Activated CD4-positive, alpha-beta memory T cell treated with anti-CD3 and anti-CD28 coated beads, Interleukin-2, amount 10 ng/mL, durations not matched to agents 7 days and 5 days (primary cell): ENCODE measurements around the gene MGST3. TPM values are rescaled to one million over a fixed set of nuclear protein-coding genes. Genes with fewer than 3 reads are reported as not detected.
A peak's percentile ranks its signal among the peaks of the same experiment; 100 is the strongest.
"Not testable (repeated sequence)": the region's sequence is repeated elsewhere in the genome, so short reads cannot be mapped to it uniquely, and the experiment has no call there.

Source experiments
- CTCF ChIA-PET: fragments of 350-600 bp; sonication (Branson Sonifier 250); formaldehyde crosslinking; loops from one replicate; lab custom pipeline; 2021; ENCODE audit warnings: antibody characterized with exemption, inconsistent platforms; lab: Charles Lee
- POLR2A ChIA-PET: fragments of 350-600 bp; sonication (Branson Sonifier 250); formaldehyde crosslinking; loops from one replicate; lab custom pipeline; 2021; ENCODE audit warnings: antibody characterized with exemption; lab: Charles Lee
- DNase-seq: peaks from one replicate; pipeline ENCODE4 v3.0.0-alpha.2; 2020
- H3K27ac Mint-ChIP-seq: one replicate; pipeline ENCODE4 v1.8.0; 2021; ENCODE audit warnings: mild to moderate bottlenecking, mixed read lengths
- H3K27me3 Mint-ChIP-seq: one replicate; pipeline ENCODE4 v1.8.0; 2021; ENCODE audit warnings: mixed read lengths
- H3K36me3 Mint-ChIP-seq: one replicate; pipeline ENCODE4 v1.8.0; 2021; ENCODE audit warnings: low read depth, mixed read lengths
- H3K4me1 Mint-ChIP-seq: one replicate; pipeline ENCODE4 v1.8.0; 2021; ENCODE audit warnings: mixed read lengths
- H3K4me3 Mint-ChIP-seq: one replicate; pipeline ENCODE4 v1.8.0; 2021; ENCODE audit warnings: mild to moderate bottlenecking, mixed read lengths
- H3K9me3 Mint-ChIP-seq: one replicate; pipeline ENCODE4 v1.8.0; 2021; ENCODE audit warnings: mixed read lengths
- total RNA-seq, 2 experiments: library from RNA; stranded (reverse); gene quantifications; one replicate each; pipeline ENCODE4 v1.2.3, GENCODE V29; 2021

MGST3 gene
- total RNA-seq, 2 experiments from 2014 or later = 63.4 to 70.3 TPM

GRCh38 chr1:165696625-165697100, 65.6 kb downstream of the MGST3 start:
- Mint-ChIP-seq H3K27ac (peak overlapping the region; percentile 36), H3K4me3 (peak overlapping the region; percentile 97), H3K4me1 (peaks cover 43% of the 10 kb centered on the region), H3K27me3 (no peaks in the 10 kb centered on the region), H3K36me3 (peaks cover 46% of the 10 kb centered on the region), H3K9me3 (no peaks in the 10 kb centered on the region)
- CTCF ChIA-PET = interaction anchor here (1.2 to 2.6 kb wide), 5 partner anchors 13 to 228 kb away, joined by 3 to 13 read pairs (median 7); no protein-coding TSS in a partner anchor
- POLR2A ChIA-PET = interaction anchor here (1.5 to 3.1 kb wide), 3 partner anchors 12 to 73 kb away, joined by 3 to 36 read pairs (median 30); partner anchors contain the start of gene TMCO1
- no peak for DNase-seq

- Mint-ChIP-seq H3K36me3 (peaks cover 38% of the 10 kb centered on the region), H3K9me3 (no peaks in the 10 kb centered on the region), H3K4me1 (peaks cover 35% of the 10 kb centered on the region), H3K27me3 (peaks cover 1% of the 10 kb centered on the region), H3K27ac (peak overlapping the region; percentile 98), H3K4me3 (peak overlapping the region; percentile 97)
- no peak for DNase-seq
- ChIA-PET POLR2A (interaction anchor here (0.6 to 3.1 kb wide), 18 partner anchors 11 to 131 kb away, joined by 3 to 36 read pairs (median 3); partner anchors contain the start of genes MGST3 and TMCO1), CTCF (interaction anchor here (0.8 to 2.6 kb wide), 20 partner anchors 11 to 227 kb away, joined by 3 to 17 read pairs (median 4); partner anchors contain the start of genes MGST3 and TMCO1)
Measured at GRCh38 chr1:165697491-165697880, 66.5 kb downstream of the MGST3 start.

- peaks cover 35% of the 10 kb centered on the region for H3K4me1 Mint-ChIP-seq
Measured at GRCh38 chr1:165697881-165698760, 67.1 kb downstream of the MGST3 start, which contains the start of gene ALDH9A1. ALDH9A1 (minus strand) TSS chr1:165698562; CDS start chr1:165698558, 4 bp downstream.

GRCh38 chr1:165698761-165699052, 67.7 kb downstream of the MGST3 start:
- H3K27ac Mint-ChIP-seq = peak overlapping the region; percentile 98
- no peak for DNase-seq
- peaks cover 35% of the 10 kb centered on the region for H3K4me1 Mint-ChIP-seq
- ChIA-PET POLR2A (interaction anchor here (0.8 to 3.1 kb wide), 15 partner anchors 10 to 131 kb away, joined by 3 to 36 read pairs (median 5); partner anchors contain the start of genes MGST3 and TMCO1), CTCF (interaction anchor here (0.8 to 2.6 kb wide), 12 partner anchors 12 to 226 kb away, joined by 3 to 17 read pairs (median 5); partner anchors contain the start of genes MGST3 and TMCO1)
- H3K9me3 Mint-ChIP-seq = no peaks in the 10 kb centered on the region
- H3K4me3 Mint-ChIP-seq = peak overlapping the region; percentile 97
- H3K36me3 Mint-ChIP-seq = peaks cover 28% of the 10 kb centered on the region
- peaks cover 1% of the 10 kb centered on the region for H3K27me3 Mint-ChIP-seq

More at GRCh38 chr1:165697881-165698760, 67.1 kb downstream of the MGST3 start, which contains the start of gene ALDH9A1:
- POLR2A ChIA-PET = interaction anchor here (0.6 to 3.1 kb wide), 23 partner anchors 10 to 131 kb away, joined by 3 to 36 read pairs (median 3); partner anchors contain the start of genes MGST3 and TMCO1
- Mint-ChIP-seq H3K4me3 (peak within 1 kb of the TSS; percentile 97), H3K27ac (peak within 1 kb of the TSS; percentile 98), H3K9me3 (no peaks in the 10 kb centered on the region), H3K27me3 (peaks cover 1% of the 10 kb centered on the region), H3K36me3 (peaks cover 34% of the 10 kb centered on the region)
- peak; percentile 91 for DNase-seq
- CTCF ChIA-PET = interaction anchor here (0.8 to 2.6 kb wide), 22 partner anchors 12 to 226 kb away, joined by 3 to 17 read pairs (median 4); partner anchors contain the start of genes MGST3 and TMCO1

- CTCF ChIA-PET = interaction anchor here (0.8 to 2.6 kb wide), 3 partner anchors 97 to 225 kb away, joined by 3 to 10 read pairs (median 4); no protein-coding TSS in a partner anchor
- peaks cover 1% of the 10 kb centered on the region for H3K27me3 Mint-ChIP-seq
- H3K4me3 Mint-ChIP-seq = peak overlapping the region; percentile 39
- POLR2A ChIA-PET = interaction anchor here (3.1 kb wide), 1 partner anchor 70 kb away, joined by 30 read pairs; the partner anchor contains the start of gene TMCO1
- no peak overlapping the region for H3K27ac Mint-ChIP-seq
- no peaks in the 10 kb centered on the region for H3K9me3 Mint-ChIP-seq
- no peak for DNase-seq
- H3K4me1 Mint-ChIP-seq = peaks cover 35% of the 10 kb centered on the region
- peaks cover 20% of the 10 kb centered on the region for H3K36me3 Mint-ChIP-seq
Measured at GRCh38 chr1:165699577-165699976, 68.5 kb downstream of the MGST3 start.

GRCh38 chr1:165701922-165702321, 70.9 kb downstream of the MGST3 start:
- H3K27ac Mint-ChIP-seq, H3K4me3 Mint-ChIP-seq, DNase-seq, POLR2A ChIA-PET, H3K27me3 Mint-ChIP-seq, H3K9me3 Mint-ChIP-seq, H3K36me3 Mint-ChIP-seq: not testable (repeated sequence)
- CTCF ChIA-PET = interaction anchor here (0.7 to 1.2 kb wide), 2 partner anchors 222 to 433 kb away, joined by 3 to 4 read pairs; no protein-coding TSS in a partner anchor
- peaks cover 19% of the 10 kb centered on the region for H3K4me1 Mint-ChIP-seq

GRCh38 chr1:165703648-165704047, 72.6 kb downstream of the MGST3 start:
- H3K27ac Mint-ChIP-seq = no peak overlapping the region
- H3K4me1 Mint-ChIP-seq = peaks cover 9% of the 10 kb centered on the region
- H3K9me3 Mint-ChIP-seq = no peaks in the 10 kb centered on the region
- no peaks in the 10 kb centered on the region for H3K36me3 Mint-ChIP-seq
- H3K4me3 Mint-ChIP-seq = no peak overlapping the region
- DNase-seq = no peak
- ChIA-PET POLR2A (interaction anchor here (2.0 kb wide), 1 partner anchor 66 kb away, joined by 5 read pairs; the partner anchor contains the start of gene TMCO1), CTCF (interaction anchor here (0.7 to 1.5 kb wide), 3 partner anchors 103 to 335 kb away, joined by 3 to 4 read pairs (median 3); no protein-coding TSS in a partner anchor)
- H3K27me3 Mint-ChIP-seq = peaks cover 21% of the 10 kb centered on the region

Other genes with a start within 250 kb of the MGST3 start
- gene RXRG, start 186.1 kb upstream of the MGST3 start, total RNA-seq = not detected
- not detected for gene LRRC52, start 87.2 kb upstream of the MGST3 start, total RNA-seq
- 10 to 100 TPM; 46.9 to 54.4 TPM for gene ALDH9A1, start 67.3 kb downstream of the MGST3 start, total RNA-seq
- 100 to 1,000 TPM; 113 to 115 TPM for gene TMCO1, start 137.6 kb downstream of the MGST3 start, total RNA-seq
- 10 to 100 TPM; 32.1 to 34.4 TPM for gene UCK2, start 196.4 kb downstream of the MGST3 start, total RNA-seq